SU-DHL-6 (cell line): Measurements from ENCODE around the gene ATG10.

ENCODE experiments used
- CTCF ChIP-seq: fragments of 200-600 bp; sonication (generic); IDR thresholded peaks from one replicate; pipeline ENCODE4 v1.5.1; 2017; ENCODE audit warnings: antibody characterized with exemption, mild to moderate bottlenecking, low read length, moderate library complexity; ENCODE audit not compliant: insufficient read depth, poor library complexity, severe bottlenecking
- EZH2phosphoT487 ChIP-seq: fragments of 200-600 bp; sonication (generic), shearing (Covaris generic); conservative IDR thresholded peaks from 2 replicates; pipeline ENCODE4 v1.6.1; 2018; ENCODE audit warnings: mild to moderate bottlenecking, antibody characterized with exemption, low read length, moderate library complexity, mixed read lengths

DNA sequence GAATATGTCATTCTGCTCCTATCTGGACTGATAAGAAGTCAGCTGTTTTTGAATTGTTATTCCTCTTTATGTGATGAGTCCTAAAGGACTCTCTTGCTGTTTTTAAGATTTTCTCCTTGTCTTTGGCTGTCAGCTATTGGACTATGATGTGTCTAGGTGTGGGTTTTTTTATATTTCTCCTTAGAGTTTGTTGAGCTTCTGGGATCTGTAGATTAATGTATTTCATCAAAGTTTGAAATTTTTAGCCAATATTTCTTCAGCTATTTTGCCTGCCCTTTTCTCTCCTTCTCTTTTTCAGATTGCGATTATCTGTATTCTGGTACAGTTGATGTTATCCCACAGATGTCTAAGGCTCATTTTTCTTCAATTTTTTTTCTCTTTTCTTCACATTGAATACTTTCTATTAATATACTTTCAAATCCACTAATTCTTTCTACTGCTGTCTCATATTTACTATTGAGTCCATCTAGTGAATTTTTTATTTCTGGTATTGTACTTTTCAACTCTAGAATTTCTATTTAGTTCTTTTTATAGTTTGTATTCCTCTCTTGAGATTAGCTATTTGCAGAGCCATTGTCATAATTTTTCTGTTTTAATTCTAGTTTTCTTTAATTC lies 275.2 kb downstream of the ATG10 start:
- TF ChIP-seq CTCF (no peak), EZH2phosphoT487 (no peak)
